Vagina (tissue), 2 donors: ENCODE data around the gene ADAMTSL1.

Source experiments
- CTCF ChIP-seq, 3 experiments: fragments of 450-650 bp in 2 of 3; fragments of 200-600 bp in 1 of 3; sonication (generic) in 1 of 3; IDR thresholded peaks; one replicate each; pipeline ENCODE4 v1.5.1; 2017 to 2019; ENCODE audit warnings: antibody characterized with exemption in 3 of 3, mild to moderate bottlenecking in 2 of 3, moderate library complexity in 2 of 3
- POLR2A ChIP-seq, 2 donors: fragments of 450-650 bp; IDR thresholded peaks; one replicate each; pipeline ENCODE4 v1.6.1; 2017; ENCODE audit warnings: antibody characterized with exemption in 2 of 2, mild to moderate bottlenecking in 2 of 2, moderate library complexity in 2 of 2
- POLR2AphosphoS5 ChIP-seq, 2 donors: sonication (generic); formaldehyde crosslinking; IDR thresholded peaks; one replicate each; pipeline ENCODE4 v1.9.0; 2017; ENCODE audit warnings: antibody characterized with exemption in 2 of 2, mild to moderate bottlenecking in 2 of 2, low read depth in 1 of 2; ENCODE audit not compliant: insufficient read depth in 1 of 2

GRCh38 chr9:18622186-18622836, 148.4 kb downstream of the ADAMTSL1 start:
- no peak for TF ChIP-seq CTCF (IDR thresholded peaks at IDR 0.05)
- no peak for TF ChIP-seq POLR2A (IDR thresholded peaks at IDR 0.05)
- no peak for TF ChIP-seq POLR2AphosphoS5 (IDR thresholded peaks at IDR 0.05; ENCODE audit: insufficient read depth in 1 of 2, low read depth in 1 of 2)
